Endothelial cell of umbilical vein (primary cell): Measurements from ENCODE around the gene PDE11A. TPM values are rescaled to one million over a fixed set of nuclear protein-coding genes. Genes with fewer than 3 reads are reported as not detected.

Experiments used
- BruUV-seq: library from RNA; stranded (reverse); fragments of 400-500 nt; replicated peaks from 2 replicates; lab custom pipeline; 2021; lab: Mats Ljungman, UMichigan
- CTCF ChIA-PET: fragments of 300-600, 350-600 bp; sonication (Branson Sonifier 250); formaldehyde crosslinking; loops from one replicate; lab custom pipeline; 2021; ENCODE audit warnings: antibody characterized with exemption, inconsistent platforms; lab: Charles Lee
- POLR2A ChIA-PET: fragments of 300-600, 350-600 bp; sonication (Branson Sonifier 250); formaldehyde crosslinking; loops from one replicate; lab custom pipeline; 2021; ENCODE audit warnings: antibody characterized with exemption, inconsistent platforms; lab: Charles Lee
- DNase-seq: peaks from one replicate; pipeline ENCODE4 v3.0.0-alpha.2; 2011; ENCODE audit warnings: low read depth, low spot score
- FAIRE-seq: peaks from 2 replicates; lab custom pipeline; 2011; peaks lifted over from hg19 to GRCh38; lab: Jason Lieb, UNC
- H2AFZ ChIP-seq: 2 replicates; pipeline ENCODE4 v1.6.0; 2012; ENCODE audit warnings: low read depth, low read length, control low read depth, inconsistent platforms
- H3K27ac ChIP-seq: 2 replicates; pipeline ENCODE4 v1.5.1; 2011; ENCODE audit warnings: low read depth, mild to moderate bottlenecking, control low read depth, low read length, moderate library complexity; ENCODE audit not compliant: insufficient read depth
- H3K27me3 ChIP-seq, 2 experiments: 2 replicates each; pipeline versions ENCODE4 v1.6.0 to v1.6.1; 2011; ENCODE audit warnings: low read length in 2 of 2, mixed read lengths in 1 of 2; ENCODE audit not compliant: control insufficient read depth in 2 of 2, insufficient read depth in 2 of 2
- H3K36me3 ChIP-seq, 2 experiments: 2 replicates in 1 of 2; 3 replicates in 1 of 2; pipeline ENCODE4 v1.5.1; 2011; ENCODE audit warnings: low read length in 2 of 2, mild to moderate bottlenecking in 1 of 2, moderate library complexity in 1 of 2; ENCODE audit not compliant: control insufficient read depth in 2 of 2, insufficient read depth in 2 of 2; ENCODE audit errors: extremely low read depth in 1 of 2
- H3K4me1 ChIP-seq: 3 replicates; pipeline ENCODE4 v1.5.1; 2011; ENCODE audit warnings: mild to moderate bottlenecking, low read length; ENCODE audit not compliant: control insufficient read depth, insufficient read depth; ENCODE audit errors: extremely low read depth
- H3K4me2 ChIP-seq: 2 replicates; pipeline ENCODE4 v1.6.1; 2011; ENCODE audit warnings: low read length, control low read depth, mixed read lengths; ENCODE audit not compliant: insufficient read depth
- H3K4me3 ChIP-seq, 3 experiments: fragments of 200-600 bp in 1 of 3; sonication (generic), shearing (Covaris generic) in 1 of 3; replicated peaks in 1 of 3; 2 replicates each; pipeline ENCODE4 v1.5.1; 2011 to 2016; ENCODE audit warnings: control low read depth in 3 of 3, low read length in 3 of 3, mild to moderate bottlenecking in 2 of 3, inconsistent platforms in 1 of 3, low read depth in 1 of 3, moderate library complexity in 1 of 3; ENCODE audit not compliant: insufficient read depth in 1 of 3
- H3K79me2 ChIP-seq: 2 replicates; pipeline ENCODE4 v1.6.0; 2012; ENCODE audit warnings: low read length, inconsistent platforms; ENCODE audit not compliant: control insufficient read depth, insufficient read depth
- H3K9ac ChIP-seq: replicated peaks from 2 replicates; pipeline ENCODE3; 2011; ENCODE audit warnings: low read length, control low read depth; ENCODE audit not compliant: insufficient read depth; ENCODE audit errors: extremely low read depth
- H3K9me1 ChIP-seq: replicated peaks from 3 replicates; pipeline ENCODE4 v1.6.0; 2011; ENCODE audit warnings: mild to moderate bottlenecking, low read length; ENCODE audit not compliant: control insufficient read depth, insufficient read depth; ENCODE audit errors: extremely low read depth
- H3K9me3 ChIP-seq: replicated peaks from 2 replicates; pipeline ENCODE4 v1.5.1; 2012; ENCODE audit warnings: low read length, inconsistent platforms; ENCODE audit not compliant: control insufficient read depth, insufficient read depth
- H4K20me1 ChIP-seq: replicated peaks from 2 replicates; pipeline ENCODE3; 2011; ENCODE audit warnings: mild to moderate bottlenecking, low read length; ENCODE audit not compliant: control insufficient read depth, insufficient read depth; ENCODE audit errors: extremely low read depth
- EZH2 ChIP-seq: IDR thresholded peaks from 2 replicates; pipeline ENCODE4 v1.6.1; 2012; ENCODE audit warnings: borderline replicate concordance, low read depth, mild to moderate bottlenecking, moderate library complexity, low read length, inconsistent platforms; ENCODE audit not compliant: severe bottlenecking
- FOS ChIP-seq: IDR thresholded peaks from 2 replicates; pipeline ENCODE4 v1.6.1; 2011; ENCODE audit warnings: mild to moderate bottlenecking, low read length, moderate library complexity, borderline replicate concordance; ENCODE audit not compliant: insufficient read depth
- GATA2 ChIP-seq: IDR thresholded peaks from 2 replicates; pipeline ENCODE4 v1.7.0; 2011; ENCODE audit warnings: low read depth, mild to moderate bottlenecking, moderate library complexity, mixed read lengths, low read length; ENCODE audit not compliant: insufficient read length, insufficient read depth
- JUN ChIP-seq: IDR thresholded peaks from 2 replicates; pipeline ENCODE4 v1.6.1; 2011; ENCODE audit warnings: borderline replicate concordance, low read depth; ENCODE audit not compliant: insufficient read length, insufficient read depth
- MYC ChIP-seq: IDR thresholded peaks from one replicate; pipeline ENCODE4 v1.6.1; 2011; ENCODE audit warnings: mild to moderate bottlenecking, low read depth, low read length
- POLR2A ChIP-seq: IDR thresholded peaks from 2 replicates; pipeline ENCODE4 v1.6.1; 2012; ENCODE audit warnings: low read depth, mild to moderate bottlenecking, control low read depth, low read length
- POLR2AphosphoS5 ChIP-seq: IDR thresholded peaks from 2 replicates; pipeline ENCODE4 v1.6.1; 2012; ENCODE audit warnings: low read depth, mild to moderate bottlenecking, control low read depth, low read length, moderate library complexity; ENCODE audit not compliant: insufficient read depth
- dilution Hi-C: fragments of 300-500 bp; cut with MboI; formaldehyde crosslinking; loops from one replicate; pipeline ENCODE4 v1.15.0; 2019; ENCODE audit warnings: low sequenced_read_pairs; ENCODE audit not compliant: extremely low pct_ligation_motif_present
- intact Hi-C: fragments of 100-400 bp; cut with micrococcal nuclease; formaldehyde crosslinking; loops from one replicate; pipeline ENCODE4 v1.10.0; 2022
- polyA plus RNA-seq, 4 experiments: library from polyadenylated mRNA; depleted of rRNA in 3 of 4; stranded (reverse) in 3 of 4; unstranded in 1 of 4; fragments of >200 nt; gene quantifications; 2 replicates each; pipeline versions ENCODE4 v1.2.1 to v1.2.3, GENCODE V29; 2011 to 2012; ENCODE audit warnings: missing spikeins in 1 of 4
- total RNA-seq: library from RNA; stranded (reverse); gene quantifications from 2 replicates; pipeline ENCODE4 v1.2.3, GENCODE V29; 2021
- TF ChIP-seq, protein P1 (sequence below): IDR thresholded peaks from 2 replicates; pipeline ENCODE4 v1.6.1; 2011; ENCODE audit not compliant: insufficient read depth, insufficient read length
- TF ChIP-seq, protein P2 (sequence below), 2 donors: IDR thresholded peaks; 1 replicate in 1 of 2; 2 replicates in 1 of 2; pipeline ENCODE4 v1.5.1; 2011; ENCODE audit warnings: low read length in 2 of 2, mild to moderate bottlenecking in 2 of 2, moderate library complexity in 2 of 2, control low read depth in 1 of 2, inconsistent platforms in 1 of 2, low read depth in 1 of 2; ENCODE audit not compliant: insufficient read depth in 1 of 2; ENCODE audit errors: extremely low read depth in 1 of 2

The PDE11A gene
- total and polyA plus RNA-seq, 2 donors (not counting 3 experiments of a cell fraction or from before 2014, with no cell fraction given) = 0.07 to 0.51 TPM

DNA sequence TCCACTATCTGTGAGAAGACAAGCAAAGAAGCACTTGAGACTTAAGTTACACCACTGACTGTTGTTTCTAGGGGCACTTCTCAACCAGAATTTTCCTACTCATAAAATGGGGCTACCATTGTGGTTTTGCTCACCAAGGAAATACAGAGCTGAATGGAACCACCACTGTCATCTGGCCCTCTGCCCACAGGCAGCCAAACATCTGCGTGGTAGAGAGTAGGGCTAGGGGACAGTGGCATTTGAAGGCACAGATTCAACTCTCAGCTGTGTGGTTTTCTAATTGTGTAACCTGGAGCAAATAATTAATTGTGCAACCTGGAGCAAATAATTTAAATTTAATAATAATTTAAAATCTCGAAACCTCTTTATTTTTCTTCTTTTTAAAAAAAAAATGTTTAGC lies 79.6 kb downstream of the PDE11A start:
- CTCF ChIA-PET = interaction anchor here (1.4 kb wide), 1 partner anchor 9 kb away, joined by 7 read pairs; no protein-coding TSS in a partner anchor

More for the DNA sequence above, 79.6 kb downstream of the PDE11A start:
- no peaks in the 10 kb centered on the region for H3K9me3 ChIP-seq
- DNase-seq = no peak
- no peak overlapping the region for H3K4me2 ChIP-seq
- POLR2A ChIA-PET = no interaction called here
- no peaks in the 10 kb centered on the region for H4K20me1 ChIP-seq
- H3K36me3 ChIP-seq = no peaks in the 10 kb centered on the region
- no peak overlapping the region for H3K4me3 ChIP-seq
- TF ChIP-seq JUN = no peak
- no peak for TF ChIP-seq MYC
- TF ChIP-seq POLR2AphosphoS5 = no peak
- TF ChIP-seq POLR2A = no peak
- TF ChIP-seq FOS = no peak
- TF ChIP-seq, protein P1, sequence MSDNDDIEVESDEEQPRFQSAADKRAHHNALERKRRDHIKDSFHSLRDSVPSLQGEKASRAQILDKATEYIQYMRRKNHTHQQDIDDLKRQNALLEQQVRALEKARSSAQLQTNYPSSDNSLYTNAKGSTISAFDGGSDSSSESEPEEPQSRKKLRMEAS = no peak
- no peak for TF ChIP-seq GATA2
- TF ChIP-seq EZH2 = no peak
- TF ChIP-seq, protein P2, sequence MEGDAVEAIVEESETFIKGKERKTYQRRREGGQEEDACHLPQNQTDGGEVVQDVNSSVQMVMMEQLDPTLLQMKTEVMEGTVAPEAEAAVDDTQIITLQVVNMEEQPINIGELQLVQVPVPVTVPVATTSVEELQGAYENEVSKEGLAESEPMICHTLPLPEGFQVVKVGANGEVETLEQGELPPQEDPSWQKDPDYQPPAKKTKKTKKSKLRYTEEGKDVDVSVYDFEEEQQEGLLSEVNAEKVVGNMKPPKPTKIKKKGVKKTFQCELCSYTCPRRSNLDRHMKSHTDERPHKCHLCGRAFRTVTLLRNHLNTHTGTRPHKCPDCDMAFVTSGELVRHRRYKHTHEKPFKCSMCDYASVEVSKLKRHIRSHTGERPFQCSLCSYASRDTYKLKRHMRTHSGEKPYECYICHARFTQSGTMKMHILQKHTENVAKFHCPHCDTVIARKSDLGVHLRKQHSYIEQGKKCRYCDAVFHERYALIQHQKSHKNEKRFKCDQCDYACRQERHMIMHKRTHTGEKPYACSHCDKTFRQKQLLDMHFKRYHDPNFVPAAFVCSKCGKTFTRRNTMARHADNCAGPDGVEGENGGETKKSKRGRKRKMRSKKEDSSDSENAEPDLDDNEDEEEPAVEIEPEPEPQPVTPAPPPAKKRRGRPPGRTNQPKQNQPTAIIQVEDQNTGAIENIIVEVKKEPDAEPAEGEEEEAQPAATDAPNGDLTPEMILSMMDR (IDR thresholded peaks at IDR 0.05; ENCODE audit: extremely low read depth in 1 of 2, insufficient read depth in 1 of 2, low read depth in 1 of 2, low read length in 2 of 2) = no peak
- intact Hi-C loops (no loop called here), dilution Hi-C loops (no loop called here)
- H3K27ac ChIP-seq = no peak overlapping the region
- no peaks in the 10 kb centered on the region for H3K79me2 ChIP-seq
- H3K4me1 ChIP-seq = no peaks in the 10 kb centered on the region
- BruUV-seq = no TSS peak
- FAIRE-seq = no peak
- no peak overlapping the region for H3K9ac ChIP-seq
- H2AFZ ChIP-seq = no peak overlapping the region
- H3K27me3 ChIP-seq = peaks cover 0 to 2% of the 10 kb centered on the region in 2 experiments
- no peaks in the 10 kb centered on the region for H3K9me1 ChIP-seq
